Astrocyte of the spinal cord (primary cell): ENCODE measurements around the gene TREH.

ENCODE experiments used
- DNase-seq: peaks from one replicate; pipeline ENCODE4 v3.0.0; 2011; ENCODE audit warnings: low read depth, low spot score
- H3K4me3 ChIP-seq: 2 replicates; pipeline ENCODE4 v1.5.1; 2011; ENCODE audit warnings: low read depth, mild to moderate bottlenecking, low read length, moderate library complexity
- in situ Hi-C: cut with HindIII; loops from 2 replicates; pipeline ENCODE4 v1.10.0; 2017; ENCODE audit warnings: low sequenced_read_pairs
- TF ChIP-seq, protein P1 (sequence below): IDR thresholded peaks from 2 replicates; pipeline ENCODE4 v1.5.1; 2012; ENCODE audit warnings: low read depth, mild to moderate bottlenecking, low read length, inconsistent platforms

Gene TREH

GRCh38 chr11:118653684-118654390 is 25.6 kb downstream of the TREH start:
- TF ChIP-seq, protein P1, sequence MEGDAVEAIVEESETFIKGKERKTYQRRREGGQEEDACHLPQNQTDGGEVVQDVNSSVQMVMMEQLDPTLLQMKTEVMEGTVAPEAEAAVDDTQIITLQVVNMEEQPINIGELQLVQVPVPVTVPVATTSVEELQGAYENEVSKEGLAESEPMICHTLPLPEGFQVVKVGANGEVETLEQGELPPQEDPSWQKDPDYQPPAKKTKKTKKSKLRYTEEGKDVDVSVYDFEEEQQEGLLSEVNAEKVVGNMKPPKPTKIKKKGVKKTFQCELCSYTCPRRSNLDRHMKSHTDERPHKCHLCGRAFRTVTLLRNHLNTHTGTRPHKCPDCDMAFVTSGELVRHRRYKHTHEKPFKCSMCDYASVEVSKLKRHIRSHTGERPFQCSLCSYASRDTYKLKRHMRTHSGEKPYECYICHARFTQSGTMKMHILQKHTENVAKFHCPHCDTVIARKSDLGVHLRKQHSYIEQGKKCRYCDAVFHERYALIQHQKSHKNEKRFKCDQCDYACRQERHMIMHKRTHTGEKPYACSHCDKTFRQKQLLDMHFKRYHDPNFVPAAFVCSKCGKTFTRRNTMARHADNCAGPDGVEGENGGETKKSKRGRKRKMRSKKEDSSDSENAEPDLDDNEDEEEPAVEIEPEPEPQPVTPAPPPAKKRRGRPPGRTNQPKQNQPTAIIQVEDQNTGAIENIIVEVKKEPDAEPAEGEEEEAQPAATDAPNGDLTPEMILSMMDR = no peak
- no peak overlapping the region for H3K4me3 ChIP-seq
- in situ Hi-C loops = no loop called here
- DNase-seq = no peak

- no peak overlapping the region for H3K4me3 ChIP-seq
- TF ChIP-seq, protein P1 = no peak
- in situ Hi-C loops = no loop called here
- DNase-seq = no peak
Measured at GRCh38 chr11:118652681-118653181, 26.7 kb downstream of the TREH start.

- no peak overlapping the region for H3K4me3 ChIP-seq
- TF ChIP-seq, protein P1 = no peak
- DNase-seq = no peak
- in situ Hi-C loops = no loop called here
Measured at GRCh38 chr11:118651820-118652219, 27.6 kb downstream of the TREH start.

GRCh38 chr11:118650366-118650765 is 29.1 kb downstream of the TREH start:
- in situ Hi-C loops = no loop called here
- no peak for DNase-seq
- TF ChIP-seq, protein P1 = no peak
- H3K4me3 ChIP-seq = no peak overlapping the region

DNA sequence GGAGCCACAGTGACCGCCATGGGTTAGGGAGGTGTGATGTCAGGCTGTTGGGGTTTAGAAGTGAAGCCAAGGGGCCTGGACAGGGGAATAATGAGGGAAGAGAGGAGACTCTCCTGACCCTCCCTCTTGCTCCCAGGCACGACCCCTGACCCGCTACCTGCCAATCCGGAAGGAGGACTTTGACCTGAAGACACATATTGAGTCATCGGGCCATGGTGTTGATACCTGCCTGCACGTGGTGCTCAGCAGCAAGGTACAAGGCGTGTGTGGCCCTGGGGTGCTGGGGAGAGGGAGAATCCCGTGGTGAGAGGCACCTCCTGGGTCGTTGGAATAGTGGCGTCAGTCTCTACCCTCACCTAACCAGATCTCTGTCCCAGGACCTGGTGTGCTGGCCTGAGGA is 29.5 kb downstream of the TREH start:
- DNase-seq = no peak
- in situ Hi-C loops = no loop called here
- TF ChIP-seq, protein P1 = no peak
- H3K4me3 ChIP-seq = no peak overlapping the region

DNA sequence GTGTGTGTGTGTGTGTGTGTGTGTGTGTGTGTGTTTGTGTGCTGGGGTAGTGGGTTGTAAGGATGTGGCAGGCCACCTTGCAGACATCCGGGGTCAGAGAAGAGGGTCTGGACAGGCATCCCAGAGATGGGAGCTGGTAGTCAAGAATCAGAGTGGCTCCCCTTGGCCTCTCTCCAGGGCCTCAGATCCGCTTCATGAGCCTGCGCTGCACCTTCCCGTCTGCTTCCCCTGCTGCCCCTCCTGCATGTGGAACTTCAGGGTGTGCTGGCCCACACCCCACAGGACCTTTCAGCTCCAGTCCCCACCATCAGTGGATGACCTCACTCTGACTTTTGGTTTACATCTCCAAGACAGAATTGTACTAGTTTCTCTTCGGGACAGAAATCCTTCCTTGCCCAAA is 31.2 kb downstream of the TREH start:
- DNase-seq = no peak
- H3K4me3 ChIP-seq = no peak overlapping the region
- TF ChIP-seq, protein P1 = no peak
- in situ Hi-C loops = no loop called here

- TF ChIP-seq, protein P1 = no peak
- no peak overlapping the region for H3K4me3 ChIP-seq
- in situ Hi-C loops = no loop called here
- DNase-seq = no peak
Measured at GRCh38 chr11:118646393-118646792, 33.1 kb downstream of the TREH start.
